HFFc6 (cell line): ENCODE data around the gene CRYGB. TPM values are rescaled to one million over a fixed set of nuclear protein-coding genes. Genes with fewer than 3 reads are reported as not detected.

Source experiments
- DNase-seq: peaks from one replicate; pipeline ENCODE4 v3.0.0-alpha.2; 2018
- H3K27ac Mint-ChIP-seq: 2 replicates; pipeline ENCODE4 v1.8.0; 2020; ENCODE audit warnings: mild to moderate bottlenecking, mixed read lengths
- H3K27me3 Mint-ChIP-seq: 2 replicates; pipeline ENCODE4 v1.8.0; 2021; ENCODE audit warnings: mild to moderate bottlenecking, moderate library complexity, mixed read lengths; ENCODE audit not compliant: insufficient read depth
- H3K36me3 Mint-ChIP-seq: 2 replicates; pipeline ENCODE4 v1.8.0; 2021; ENCODE audit warnings: low read depth, mixed read lengths
- H3K4me1 Mint-ChIP-seq: 2 replicates; pipeline ENCODE4 v1.8.0; 2020; ENCODE audit warnings: low read depth, mixed read lengths
- H3K4me3 Mint-ChIP-seq: 2 replicates; pipeline ENCODE4 v1.8.0; 2020; ENCODE audit warnings: mild to moderate bottlenecking, moderate library complexity, mixed read lengths
- H3K9me3 Mint-ChIP-seq: 2 replicates; pipeline ENCODE4 v1.8.0; 2020; ENCODE audit warnings: mild to moderate bottlenecking, mixed read lengths
- CTCF ChIP-seq: fragments of 200-600 bp; sonication (generic); IDR thresholded peaks from 2 replicates; pipeline ENCODE4 v1.5.0; 2021; ENCODE audit warnings: antibody characterized with exemption, mild to moderate bottlenecking
- long read RNA-seq: library from polyadenylated mRNA; unstranded; transcript quantifications from one replicate; pipeline ENCODE4 v2.0.0, GENCODE V29; 2019
- total RNA-seq, 6 experiments: library from RNA; stranded (reverse); fragmentation: NEBNext Ultra II Directional; extraction: Animal tissue kit (Norgen Biotek cat#: 25700); gene quantifications; 2 replicates in 1 of 6; 3 replicates in 5 of 6; pipeline ENCODE4 v1.2.3, GENCODE V29; 2021

Gene CRYGB
- not detected for total RNA-seq
- long read RNA-seq, result 0 reads

DNA sequence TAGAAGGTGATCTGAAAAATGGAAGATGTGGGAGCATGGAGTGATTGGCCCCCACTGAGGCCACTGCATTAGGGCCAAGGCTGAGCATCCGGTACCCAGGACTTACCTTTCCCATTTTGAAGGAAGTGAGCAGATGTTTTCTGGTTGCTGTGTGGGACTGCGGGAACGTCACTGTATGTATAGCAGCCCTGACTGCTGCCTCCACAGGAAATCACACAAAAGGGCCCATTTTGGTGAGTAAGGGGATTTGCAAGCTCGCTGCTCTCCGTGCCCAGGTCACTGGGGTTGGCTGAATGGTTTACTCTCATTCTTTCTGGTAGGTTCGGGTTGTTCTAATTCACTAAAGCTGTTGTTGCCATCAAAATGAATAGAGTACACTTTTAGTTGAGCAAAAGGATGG, at the start of gene CRYGB:
TSS of gene CRYGB (minus strand) at position 153 of the 400 bp plus-strand sequence. CDS start at position 115, 38 bp downstream.
- no peak for TF ChIP-seq CTCF
- H3K27me3 Mint-ChIP-seq, result peaks cover 10% of the 10 kb centered on the region
- no peak for DNase-seq
- no peak within 1 kb of the TSS for H3K27ac Mint-ChIP-seq
- H3K4me1 Mint-ChIP-seq, result no peaks in the 10 kb centered on the region
- H3K36me3 Mint-ChIP-seq, result no peaks in the 10 kb centered on the region
- H3K4me3 Mint-ChIP-seq, result no peak within 1 kb of the TSS
- H3K9me3 Mint-ChIP-seq, result no peaks in the 10 kb centered on the region

- DNase-seq, result no peak
- H3K9me3 Mint-ChIP-seq, result no peaks in the 10 kb centered on the region
- H3K36me3 Mint-ChIP-seq, result no peaks in the 10 kb centered on the region
- no peak for TF ChIP-seq CTCF
- peaks cover 13% of the 10 kb centered on the region for H3K27me3 Mint-ChIP-seq
- no peak overlapping the region for H3K27ac Mint-ChIP-seq
- H3K4me1 Mint-ChIP-seq, result peaks cover 26% of the 10 kb centered on the region; the same call in 1 of the 2 replicates
- H3K4me3 Mint-ChIP-seq, result peak overlapping the region; percentile 12; the same call in 1 of the 2 replicates
Observed at GRCh38 chr2:208195531-208195930, 49.6 kb upstream of the CRYGB start.

DNA sequence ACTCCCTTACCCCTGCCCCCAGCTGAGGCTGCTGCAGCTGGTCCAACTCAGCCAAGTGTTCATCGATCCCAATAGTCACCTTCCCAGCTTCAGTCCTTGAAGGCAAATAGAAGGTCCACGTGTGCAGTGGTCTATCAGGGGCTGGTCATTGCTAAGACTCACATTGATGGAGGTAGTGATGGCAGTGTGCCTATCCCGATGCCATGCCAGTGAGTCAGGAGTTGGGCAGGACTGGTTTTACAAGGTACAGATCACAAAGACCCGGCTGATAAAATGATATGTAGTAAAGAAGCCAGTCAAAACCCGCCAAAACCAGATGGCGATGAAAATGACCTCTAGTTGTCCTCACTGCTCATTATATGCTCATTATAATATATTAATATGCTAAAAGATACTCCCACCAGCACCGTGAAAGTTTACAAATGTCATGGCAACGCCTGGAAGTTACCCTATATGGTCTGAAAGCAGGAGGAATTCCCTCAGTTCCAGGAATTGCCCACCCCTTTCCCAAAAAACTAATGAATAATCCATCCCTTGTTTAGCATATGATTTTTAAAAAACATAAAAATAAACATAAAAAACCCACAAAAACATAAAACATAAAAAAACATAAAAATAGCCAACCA, 46.8 kb upstream of the CRYGB start:
- Mint-ChIP-seq H3K27me3 (peaks cover 3% of the 10 kb centered on the region), H3K9me3 (no peaks in the 10 kb centered on the region), H3K4me3 (peak overlapping the region; percentile 63; the same call in 1 of the 2 replicates), H3K4me1 (peaks cover 26% of the 10 kb centered on the region; the same call in 1 of the 2 replicates), H3K36me3 (no peaks in the 10 kb centered on the region), H3K27ac (no peak overlapping the region)
- TF ChIP-seq CTCF, result no peak
- DNase-seq, result no peak

GRCh38 chr2:208189810-208190503, 44.0 kb upstream of the CRYGB start, which contains the start of gene C2orf80:
TSS of gene C2orf80 (minus strand) at chr2:208190030. CDS start at chr2:208186986, 3,044 bp downstream.
- DNase-seq, result no peak
- Mint-ChIP-seq H3K4me1 (peaks cover 17% of the 10 kb centered on the region; the same call in 1 of the 2 replicates), H3K9me3 (no peaks in the 10 kb centered on the region), H3K36me3 (no peaks in the 10 kb centered on the region), H3K4me3 (no peak within 1 kb of the TSS), H3K27me3 (peaks cover 3% of the 10 kb centered on the region), H3K27ac (no peak within 1 kb of the TSS)
- no peak for TF ChIP-seq CTCF

DNA sequence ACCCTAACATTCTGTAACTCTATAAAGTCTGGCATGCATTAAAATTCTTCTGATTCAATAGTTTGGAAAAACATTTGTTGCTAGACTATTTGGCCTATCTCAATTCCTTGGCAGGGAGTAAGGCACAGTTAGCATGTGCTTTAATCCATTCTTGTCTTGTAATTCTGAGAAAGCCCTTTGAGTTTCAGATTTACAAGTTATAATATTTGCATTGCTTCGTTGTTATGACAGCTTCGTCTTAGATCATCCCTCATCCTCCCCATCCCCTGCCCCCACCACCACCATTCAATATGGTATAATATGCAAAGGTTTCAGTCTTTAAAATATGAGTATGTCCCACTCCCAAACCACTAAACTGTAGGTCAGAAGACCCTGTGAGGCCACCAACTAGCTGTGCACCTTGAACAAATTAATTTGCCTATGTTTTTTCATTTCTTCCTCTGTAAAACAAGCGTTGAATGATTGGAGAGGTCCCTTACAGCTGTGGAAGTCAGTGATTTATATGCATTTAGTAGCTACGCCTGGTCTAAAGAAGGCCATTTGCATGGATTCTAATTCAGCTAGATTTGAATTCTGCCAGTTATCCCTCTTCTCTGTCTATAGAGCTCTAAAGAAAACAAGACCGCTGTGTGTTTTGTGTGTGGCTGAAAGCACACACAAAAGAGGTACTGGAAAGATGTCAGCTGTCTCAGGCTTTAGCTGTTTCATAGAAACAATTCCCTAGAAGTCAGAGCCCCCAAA, 43.3 kb upstream of the CRYGB start:
- H3K4me3 Mint-ChIP-seq, result no peak overlapping the region
- peaks cover 11% of the 10 kb centered on the region; the same call in 1 of the 2 replicates for H3K4me1 Mint-ChIP-seq
- H3K27ac Mint-ChIP-seq, result no peak overlapping the region
- no peak for TF ChIP-seq CTCF
- no peaks in the 10 kb centered on the region for H3K36me3 Mint-ChIP-seq
- H3K27me3 Mint-ChIP-seq, result peaks cover 3% of the 10 kb centered on the region
- no peak for DNase-seq
- H3K9me3 Mint-ChIP-seq, result no peaks in the 10 kb centered on the region
